ENCODE results near the gene KRT84. TPM values are rescaled to one million over a fixed set of nuclear protein-coding genes. Genes with fewer than 3 reads are reported as not detected.
"Not testable (repeated sequence)": the region's sequence is repeated elsewhere in the genome, so short reads cannot be mapped to it uniquely, and the experiment has no call there.

KRT84 gene
- total and polyA plus RNA-seq, 12 donors, result not detected

DNA sequence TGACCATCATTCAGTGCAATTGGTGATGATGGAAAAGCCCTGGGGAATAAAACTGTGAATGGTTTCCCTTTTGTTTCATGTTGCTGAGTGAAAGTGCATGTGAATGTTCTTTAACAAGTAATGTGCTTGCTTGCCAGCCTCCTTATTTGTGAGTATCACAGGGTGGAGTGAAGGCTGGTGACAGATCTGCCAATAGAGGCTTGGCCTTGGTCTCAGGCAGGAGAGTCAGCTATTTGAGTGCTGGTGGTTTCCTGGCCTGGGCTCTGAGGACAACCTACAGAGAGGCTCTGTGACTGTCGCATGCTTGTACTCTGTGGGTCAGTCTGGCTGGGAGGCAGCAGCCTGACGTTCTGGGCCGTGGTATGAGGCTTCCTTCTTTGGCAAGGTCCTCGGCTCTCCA, 38.9 kb downstream of the KRT84 start:
- no peak for TF ChIP-seq CTCF (IDR thresholded peaks at IDR 0.05)
- TF ChIP-seq POLR2A (IDR thresholded peaks at IDR 0.05), result no peak
- no peaks in the 10 kb centered on the region for H3K4me1 ChIP-seq (replicated peaks in 1 of 2)
- intact Hi-C loops (cut with DNase I), result no loop called here
- no peaks in the 10 kb centered on the region for H3K9me3 ChIP-seq (replicated peaks in 1 of 3)
- WGBS, 4 donors, result 63 to 75% (median 67%) methylated on average over 2 to 4 of the region's 4 CpGs
- H3K36me3 ChIP-seq (replicated peaks in 1 of 2), result no peaks in the 10 kb centered on the region
- H3K27ac ChIP-seq, result no peak overlapping the region
- H3K27me3 ChIP-seq, result no peaks in the 10 kb centered on the region
- DNase-seq, result no peak
- H3K4me3 ChIP-seq, result no peak overlapping the region

DNA sequence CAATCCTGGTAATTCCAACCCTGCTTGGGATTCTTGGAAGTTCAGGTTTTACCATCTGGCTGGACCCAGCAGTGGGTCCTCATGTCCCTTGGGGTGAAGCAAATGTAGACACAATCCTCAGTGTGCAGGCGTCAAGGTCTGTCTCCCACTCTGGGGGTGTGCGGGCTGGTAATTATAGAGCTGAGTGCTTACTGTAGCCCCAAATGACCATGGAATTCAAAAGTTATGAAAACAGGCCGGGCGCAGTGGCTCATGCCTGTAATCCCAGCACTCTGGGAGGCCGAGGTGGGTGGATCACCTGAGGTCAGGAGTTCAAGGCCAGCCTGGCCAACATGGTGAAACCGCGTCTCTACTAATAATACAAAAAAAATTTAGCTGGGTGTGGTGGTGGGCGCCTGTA, 40.4 kb downstream of the KRT84 start:
- H3K27ac ChIP-seq; H3K27me3 ChIP-seq; DNase-seq; H3K36me3 ChIP-seq (replicated peaks in 1 of 2); H3K4me1 ChIP-seq (replicated peaks in 1 of 2); intact Hi-C loops (cut with DNase I); H3K4me3 ChIP-seq; H3K9me3 ChIP-seq (replicated peaks in 1 of 3): not testable (repeated sequence)
- WGBS, 4 donors, result 77 to 87% (median 79%) methylated on average over 8 of the region's 8 CpGs

GRCh38 chr12:52344111-52344510, 41.3 kb downstream of the KRT84 start:
- Histone ChIP-seq H3K27ac (no peak overlapping the region), H3K27me3 (no peaks in the 10 kb centered on the region), H3K4me3 (no peak overlapping the region), H3K4me1 (replicated peaks in 1 of 2) (no peaks in the 10 kb centered on the region), H3K36me3 (replicated peaks in 1 of 2) (no peaks in the 10 kb centered on the region), H3K9me3 (replicated peaks in 1 of 3) (no peaks in the 10 kb centered on the region)
- intact Hi-C loops (cut with DNase I), result no loop called here
- no peak for TF ChIP-seq POLR2A (IDR thresholded peaks at IDR 0.05)
- TF ChIP-seq CTCF (IDR thresholded peaks at IDR 0.05), result no peak
- DNase-seq, result no peak
- WGBS, 4 donors, result 91 to 95% (median 95%) methylated on average over 7 to 12 of the region's 12 CpGs

DNA sequence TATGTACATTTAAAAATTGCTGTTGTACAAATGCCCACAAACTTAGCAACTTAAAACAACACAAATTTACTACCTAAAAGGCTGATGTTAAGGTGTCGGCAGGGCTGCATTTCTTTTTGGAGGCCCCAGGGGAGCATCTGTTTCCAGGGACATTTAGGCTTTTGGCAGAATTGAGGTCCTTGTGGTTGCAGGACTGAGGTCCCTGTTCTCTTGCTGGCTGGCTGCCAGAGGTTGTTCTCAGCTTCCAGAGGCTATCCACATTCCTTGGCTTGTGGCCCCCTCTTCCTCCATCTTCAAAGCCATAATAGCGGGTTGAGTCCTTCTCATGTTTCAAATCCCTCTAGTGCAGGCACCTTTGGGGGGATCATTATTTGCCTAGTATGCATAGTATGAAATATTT, 41.9 kb downstream of the KRT84 start:
- H3K27me3 ChIP-seq, result no peaks in the 10 kb centered on the region
- no peak for DNase-seq
- H3K4me1 ChIP-seq (replicated peaks in 1 of 2), result no peaks in the 10 kb centered on the region
- H3K9me3 ChIP-seq (replicated peaks in 1 of 3), result no peaks in the 10 kb centered on the region
- H3K4me3 ChIP-seq, result no peak overlapping the region
- no peaks in the 10 kb centered on the region for H3K36me3 ChIP-seq (replicated peaks in 1 of 2)
- intact Hi-C loops (cut with DNase I), result no loop called here
- no peak overlapping the region for H3K27ac ChIP-seq
- WGBS, 4 donors, result 65 to 93% (median 90%) methylated on average over 2 of the region's 2 CpGs
- no peak for TF ChIP-seq CTCF (IDR thresholded peaks at IDR 0.05)
- TF ChIP-seq POLR2A (IDR thresholded peaks at IDR 0.05), result no peak

GRCh38 chr12:52342781-52343490, 42.5 kb downstream of the KRT84 start:
- 77 to 92% (median 80%) methylated on average over 2 of the region's 2 CpGs for whole genome bisulfite sequencing, 4 donors
- Histone ChIP-seq H3K36me3 (replicated peaks in 1 of 2) (no peaks in the 10 kb centered on the region), H3K9me3 (replicated peaks in 1 of 3) (no peaks in the 10 kb centered on the region), H3K4me1 (replicated peaks in 1 of 2) (no peaks in the 10 kb centered on the region), H3K4me3 (no peak overlapping the region), H3K27me3 (no peaks in the 10 kb centered on the region), H3K27ac (no peak overlapping the region)
- TF ChIP-seq CTCF (IDR thresholded peaks at IDR 0.05) (no peak), POLR2A (IDR thresholded peaks at IDR 0.05) (no peak)
- intact Hi-C loops (cut with DNase I), result no loop called here
- no peak for DNase-seq
